Progenitor cell of endocrine pancreas (in vitro differentiated cells): ENCODE data around the gene FASTKD1. TPM values are rescaled to one million over a fixed set of nuclear protein-coding genes. Genes with fewer than 3 reads are reported as not detected.
"Not testable (repeated sequence)": the region's sequence is repeated elsewhere in the genome, so short reads cannot be mapped to it uniquely, and the experiment has no call there.

Experiments used
- DNase-seq: peaks from one replicate; pipeline ENCODE4 v3.0.0; 2021; ENCODE audit warnings: low spot score; ENCODE audit not compliant: unreplicated experiment
- H3K27ac Mint-ChIP-seq: 2 replicates; pipeline ENCODE4 v1.8.0; 2021; ENCODE audit warnings: mild to moderate bottlenecking, moderate library complexity, mixed read lengths
- H3K27me3 Mint-ChIP-seq: 2 replicates; pipeline ENCODE4 v1.8.0; 2021; ENCODE audit warnings: mixed read lengths
- H3K36me3 Mint-ChIP-seq: 2 replicates; pipeline ENCODE4 v1.8.0; 2022; ENCODE audit warnings: mixed read lengths; ENCODE audit not compliant: insufficient read depth
- H3K4me1 Mint-ChIP-seq: 2 replicates; pipeline ENCODE4 v1.8.0; 2021; ENCODE audit warnings: low read depth, mixed read lengths
- H3K4me3 Mint-ChIP-seq: 2 replicates; pipeline ENCODE4 v1.8.0; 2021; ENCODE audit warnings: low read depth, mild to moderate bottlenecking, moderate library complexity, mixed read lengths
- H3K9me3 Mint-ChIP-seq: 2 replicates; pipeline ENCODE4 v1.8.0; 2021; ENCODE audit warnings: low read depth, mixed read lengths
- total RNA-seq: library from RNA; stranded (reverse); gene quantifications from 2 replicates; pipeline ENCODE4 v1.2.1, GENCODE V29; 2021
- TF ChIP-seq, protein P1 (sequence below): fragments of 200-600 bp; sonication (generic); IDR thresholded peaks from one replicate; pipeline ENCODE4 v1.5.0; 2021; ENCODE audit warnings: antibody characterized with exemption, mild to moderate bottlenecking; ENCODE audit not compliant: unreplicated experiment

FASTKD1 gene
- total RNA-seq, 1 donor from 2014 or later, result 46.4 TPM

DNA sequence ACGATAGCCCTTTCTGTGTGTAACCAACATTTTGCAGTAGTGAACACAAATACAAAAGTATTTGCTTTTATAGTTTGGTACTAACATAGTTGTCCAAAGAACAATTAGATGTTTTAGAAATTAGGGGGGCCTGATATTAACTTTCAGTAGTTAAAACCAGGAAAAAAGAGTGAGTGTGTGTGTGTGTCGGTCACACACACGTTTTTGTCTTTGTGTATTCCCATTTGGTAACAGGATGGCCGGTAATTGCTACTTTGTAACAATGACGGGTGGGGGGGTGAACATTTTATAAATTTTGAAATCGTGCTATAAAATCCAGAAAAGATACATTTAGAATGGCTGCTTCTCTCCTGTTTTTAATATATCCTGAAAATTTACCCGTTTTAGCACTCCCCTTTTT lies 12.0 kb upstream of the FASTKD1 start:
- peaks cover 13% of the 10 kb centered on the region for H3K4me1 Mint-ChIP-seq
- H3K27ac Mint-ChIP-seq, result peak overlapping the region; percentile 99
- peak overlapping the region; percentile 99 for H3K4me3 Mint-ChIP-seq
- peaks cover 8% of the 10 kb centered on the region for H3K36me3 Mint-ChIP-seq
- H3K9me3 Mint-ChIP-seq, result peaks cover 4% of the 10 kb centered on the region
- H3K27me3 Mint-ChIP-seq, result no peaks in the 10 kb centered on the region
- TF ChIP-seq, protein P1, sequence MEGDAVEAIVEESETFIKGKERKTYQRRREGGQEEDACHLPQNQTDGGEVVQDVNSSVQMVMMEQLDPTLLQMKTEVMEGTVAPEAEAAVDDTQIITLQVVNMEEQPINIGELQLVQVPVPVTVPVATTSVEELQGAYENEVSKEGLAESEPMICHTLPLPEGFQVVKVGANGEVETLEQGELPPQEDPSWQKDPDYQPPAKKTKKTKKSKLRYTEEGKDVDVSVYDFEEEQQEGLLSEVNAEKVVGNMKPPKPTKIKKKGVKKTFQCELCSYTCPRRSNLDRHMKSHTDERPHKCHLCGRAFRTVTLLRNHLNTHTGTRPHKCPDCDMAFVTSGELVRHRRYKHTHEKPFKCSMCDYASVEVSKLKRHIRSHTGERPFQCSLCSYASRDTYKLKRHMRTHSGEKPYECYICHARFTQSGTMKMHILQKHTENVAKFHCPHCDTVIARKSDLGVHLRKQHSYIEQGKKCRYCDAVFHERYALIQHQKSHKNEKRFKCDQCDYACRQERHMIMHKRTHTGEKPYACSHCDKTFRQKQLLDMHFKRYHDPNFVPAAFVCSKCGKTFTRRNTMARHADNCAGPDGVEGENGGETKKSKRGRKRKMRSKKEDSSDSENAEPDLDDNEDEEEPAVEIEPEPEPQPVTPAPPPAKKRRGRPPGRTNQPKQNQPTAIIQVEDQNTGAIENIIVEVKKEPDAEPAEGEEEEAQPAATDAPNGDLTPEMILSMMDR, result no peak
- DNase-seq, result no peak

DNA sequence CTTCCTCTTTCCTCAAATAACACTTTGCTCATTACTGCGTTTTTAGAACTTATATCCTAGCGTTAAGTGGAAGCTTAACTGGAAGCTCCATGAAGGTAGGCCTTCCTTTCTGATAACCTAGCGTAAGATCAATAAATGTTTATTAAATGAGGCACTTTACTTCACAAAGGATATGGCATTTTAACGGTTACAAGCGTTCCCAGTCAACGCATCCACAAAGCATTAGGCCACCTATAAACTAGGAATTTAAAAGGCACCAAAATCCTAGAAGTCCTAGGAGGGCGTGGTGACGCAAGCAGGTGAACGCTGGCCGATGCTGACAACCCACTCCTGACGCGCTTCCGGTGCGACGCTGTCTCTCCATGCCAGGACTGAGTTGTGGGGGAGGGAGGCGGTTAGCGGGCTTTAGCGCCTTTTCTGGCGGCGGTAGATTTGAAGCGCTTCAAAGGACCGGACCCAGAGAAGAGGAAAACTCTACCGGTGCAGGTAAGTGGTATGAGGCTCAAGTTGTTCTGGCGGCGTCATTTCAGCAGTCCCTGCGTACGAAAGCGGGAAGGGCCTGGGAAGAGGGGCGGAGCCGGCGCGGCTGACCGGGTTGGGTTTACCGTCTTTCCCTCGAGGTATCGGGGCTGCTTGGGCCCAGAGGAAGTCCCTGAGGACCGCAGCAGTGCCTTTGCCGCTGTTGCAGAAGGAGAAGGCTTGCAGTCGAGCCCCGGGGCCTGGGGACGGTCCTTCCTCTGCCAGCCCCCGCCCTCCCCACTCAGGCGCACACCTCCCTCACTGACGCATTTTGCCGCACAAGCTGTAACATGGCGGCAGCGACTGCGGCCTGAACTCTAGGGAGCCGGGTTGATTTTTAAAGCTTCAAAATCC lies 10.6 kb upstream of the FASTKD1 start, which contains the start of gene PPIG:
PPIG (plus strand) TSS at position 347 of the 873 bp plus-strand sequence. CDS start 19,691 bp downstream, outside the sequence.
- TF ChIP-seq, protein P1, result no peak
- H3K27ac Mint-ChIP-seq, result peak within 1 kb of the TSS; percentile 99
- H3K36me3 Mint-ChIP-seq, result peaks cover 6% of the 10 kb centered on the region
- H3K27me3 Mint-ChIP-seq, result peaks cover 5% of the 10 kb centered on the region
- H3K9me3 Mint-ChIP-seq, result peaks cover 4% of the 10 kb centered on the region
- H3K4me3 Mint-ChIP-seq, result peak within 1 kb of the TSS; percentile 99
- H3K4me1 Mint-ChIP-seq, result peaks cover 13% of the 10 kb centered on the region
- peak; percentile 51 for DNase-seq

DNA sequence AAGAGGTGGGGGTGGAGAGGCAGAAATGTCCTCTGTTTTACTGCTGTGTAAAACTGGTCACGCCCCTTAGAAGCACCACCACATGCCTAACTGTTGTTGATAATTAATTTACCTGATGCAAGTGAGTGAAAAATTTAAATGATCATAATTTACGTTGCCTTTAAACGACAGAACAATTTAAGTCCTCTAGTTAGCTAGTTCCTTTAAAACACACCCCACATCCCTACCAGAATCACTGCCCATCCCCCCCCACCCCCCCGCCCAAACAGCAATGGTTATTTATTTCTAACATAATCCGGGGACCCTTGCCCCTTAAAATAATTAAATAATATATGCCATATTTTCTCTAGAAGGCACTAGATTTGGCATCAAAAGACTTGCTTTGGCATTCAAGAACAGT lies 9.9 kb upstream of the FASTKD1 start:
- DNase-seq, result no peak
- H3K36me3 Mint-ChIP-seq, result peaks cover 6% of the 10 kb centered on the region
- TF ChIP-seq, protein P1, result no peak
- peaks cover 4% of the 10 kb centered on the region for H3K9me3 Mint-ChIP-seq
- peaks cover 12% of the 10 kb centered on the region for H3K27me3 Mint-ChIP-seq
- H3K4me1 Mint-ChIP-seq, result peaks cover 13% of the 10 kb centered on the region
- H3K4me3 Mint-ChIP-seq, result peak overlapping the region; percentile 99
- peak overlapping the region; percentile 49 for H3K27ac Mint-ChIP-seq

DNA sequence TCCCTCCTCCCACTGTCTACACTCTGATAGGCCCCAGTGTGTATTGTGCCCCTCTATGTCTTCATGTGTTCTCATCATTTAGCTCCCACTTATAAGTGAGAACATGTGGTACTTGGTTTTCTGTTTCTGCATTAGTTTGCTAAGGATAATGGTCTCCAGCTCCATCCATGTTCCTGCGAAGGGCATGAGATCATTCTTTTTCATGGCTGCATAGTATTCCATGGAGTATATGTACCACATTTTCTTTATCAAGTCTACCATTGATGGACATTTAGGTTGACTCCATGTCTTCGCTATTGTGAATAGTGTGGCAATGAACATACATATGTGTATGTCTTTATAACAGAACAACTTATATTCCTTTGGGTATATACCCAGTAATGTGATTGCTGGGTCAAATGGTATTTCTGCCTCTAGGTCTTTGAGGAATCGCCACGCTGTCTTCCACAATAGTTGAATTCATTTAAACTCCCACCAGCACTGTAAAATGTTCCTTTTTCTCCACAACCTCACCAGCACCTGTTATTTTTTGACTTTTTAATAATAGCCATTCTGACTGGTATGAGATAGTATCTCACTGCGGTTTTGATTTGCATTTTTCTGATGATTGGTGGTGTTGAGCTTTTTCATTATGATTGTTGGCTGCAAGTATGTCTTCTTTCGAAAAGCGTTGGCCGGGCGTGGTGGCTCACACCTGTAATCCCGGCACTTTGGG lies 9.0 kb upstream of the FASTKD1 start:
- Mint-ChIP-seq H3K4me3 (peak overlapping the region; percentile 38), H3K4me1 (peaks cover 13% of the 10 kb centered on the region), H3K27me3 (peaks cover 12% of the 10 kb centered on the region)
- DNase-seq, H3K9me3 Mint-ChIP-seq, H3K36me3 Mint-ChIP-seq, H3K27ac Mint-ChIP-seq: not testable (repeated sequence)

DNA sequence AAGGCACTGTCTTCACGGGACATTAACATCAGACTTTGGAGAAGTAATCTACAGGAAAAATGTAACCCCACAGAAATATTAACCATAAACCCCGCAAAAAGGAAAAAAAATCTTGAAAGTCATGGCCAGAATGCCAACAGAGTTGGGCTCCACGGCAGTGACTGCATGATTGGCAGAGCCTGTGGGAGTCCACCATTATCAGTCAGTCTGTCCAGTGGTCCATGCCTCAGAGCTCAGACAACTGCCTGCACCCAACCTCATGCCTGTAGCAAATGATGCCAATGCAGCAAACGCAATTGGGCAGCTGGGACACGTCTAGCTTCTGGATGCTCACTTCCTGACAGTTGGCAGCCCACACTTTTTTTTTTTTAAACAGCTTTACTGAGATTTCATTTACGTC lies 5.4 kb upstream of the FASTKD1 start:
- peaks cover 2% of the 10 kb centered on the region for H3K4me1 Mint-ChIP-seq
- H3K4me3 Mint-ChIP-seq, result no peak overlapping the region
- H3K9me3 Mint-ChIP-seq, result peaks cover 3% of the 10 kb centered on the region
- peaks cover 16% of the 10 kb centered on the region for H3K27me3 Mint-ChIP-seq
- DNase-seq, result no peak
- H3K36me3 Mint-ChIP-seq, result peaks cover 3% of the 10 kb centered on the region
- H3K27ac Mint-ChIP-seq, result no peak overlapping the region
- TF ChIP-seq, protein P1, result no peak

DNA sequence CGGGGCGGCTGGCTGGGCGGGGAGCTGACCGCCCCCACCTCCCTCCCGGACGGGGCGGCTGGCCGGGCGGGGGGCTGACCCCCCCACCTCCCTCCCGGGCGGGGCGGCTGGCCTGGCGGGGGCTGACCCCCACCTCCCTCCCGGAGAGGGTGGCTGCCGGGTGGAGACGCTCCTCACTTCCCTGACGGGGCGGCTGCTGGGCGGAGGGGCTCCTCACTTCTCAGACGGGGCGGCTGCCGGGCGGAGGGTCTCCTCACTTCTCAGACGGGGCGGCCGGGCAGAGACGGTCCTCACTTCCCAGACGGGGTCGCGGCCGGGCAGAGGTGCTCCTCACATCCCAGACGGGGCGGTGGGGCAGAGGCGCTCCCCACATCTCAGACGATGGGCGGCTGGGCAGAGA lies 1.6 kb upstream of the FASTKD1 start:
- not testable (repeated sequence) for H3K36me3 Mint-ChIP-seq, H3K4me3 Mint-ChIP-seq, DNase-seq, H3K9me3 Mint-ChIP-seq, H3K27ac Mint-ChIP-seq
- peaks cover 16% of the 10 kb centered on the region for H3K27me3 Mint-ChIP-seq
- peaks cover 10% of the 10 kb centered on the region for H3K4me1 Mint-ChIP-seq

DNA sequence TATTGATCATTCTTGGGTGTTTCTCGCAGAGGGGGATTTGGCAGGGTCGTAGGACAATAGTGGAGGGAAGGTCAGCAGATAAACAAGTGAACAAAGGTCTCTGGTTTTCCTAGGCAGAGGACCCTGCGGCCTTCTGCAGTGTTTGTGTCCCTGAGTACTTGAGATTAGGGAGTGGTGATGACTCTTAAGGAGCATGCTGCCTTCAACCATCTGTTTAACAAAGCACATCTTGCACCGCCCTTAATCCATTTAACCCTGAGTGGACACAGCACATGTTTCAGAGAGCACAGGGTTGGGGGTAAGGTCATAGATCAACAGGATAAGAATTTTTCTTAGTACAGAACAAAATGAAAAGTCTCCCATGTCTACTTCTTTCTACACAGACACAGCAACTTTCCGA lies 874 bp upstream of the FASTKD1 start:
- Mint-ChIP-seq H3K4me1 (peaks cover 12% of the 10 kb centered on the region), H3K4me3 (peak overlapping the region; percentile 50), H3K27me3 (peaks cover 13% of the 10 kb centered on the region)
- H3K27ac Mint-ChIP-seq, H3K36me3 Mint-ChIP-seq, DNase-seq, H3K9me3 Mint-ChIP-seq: not testable (repeated sequence)
